Esophagus squamous epithelium (tissue), 5 donors: ENCODE measurements around the gene SLC7A6. TPM values are rescaled to one million over a fixed set of nuclear protein-coding genes. Genes with fewer than 3 reads are reported as not detected.

Source experiments
- DNase-seq: peaks from one replicate; lab custom pipeline; 2025; lab: John Stamatoyannopoulos, UW
- H3K27ac ChIP-seq, 4 donors: fragments of 200-600 bp; sonication (generic); one replicate each; pipeline ENCODE4 v1.5.1; 2016 to 2019; ENCODE audit warnings: mild to moderate bottlenecking in 1 of 4
- H3K27me3 ChIP-seq, 4 donors: fragments of 200-600 bp; sonication (generic); 1 replicate in 3 of 4; 2 replicates in 1 of 4; pipeline versions ENCODE4 v1.5.1 to v1.6.0; 2017 to 2021; ENCODE audit warnings: antibody characterized with exemption in 1 of 4
- H3K36me3 ChIP-seq, 3 donors: fragments of 200-600 bp; sonication (generic); one replicate each; pipeline ENCODE4 v1.5.1; 2016 to 2019
- H3K4me1 ChIP-seq, 3 donors: fragments of 200-600 bp; sonication (generic); one replicate each; pipeline ENCODE4 v1.5.1; 2017 to 2019
- H3K4me3 ChIP-seq, 4 donors: fragments of 200-600 bp; sonication (generic); 1 replicate in 3 of 4; 2 replicates in 1 of 4; pipeline ENCODE4 v1.5.1; 2016 to 2019; ENCODE audit warnings: mild to moderate bottlenecking in 2 of 4, moderate library complexity in 1 of 4
- H3K9me3 ChIP-seq, 3 donors: fragments of 200-600 bp; sonication (generic); one replicate each; pipeline ENCODE4 v1.5.1; 2016 to 2019
- POLR2A ChIP-seq, 4 donors: fragments of 450-650 bp; IDR thresholded peaks; one replicate each; pipeline ENCODE4 v1.6.1; 2017; ENCODE audit warnings: antibody characterized with exemption in 4 of 4, mild to moderate bottlenecking in 4 of 4, moderate library complexity in 3 of 4
- WGBS, 2 donors: methylation state at CpG; one replicate each; pipeline ENCODE4 v1.1.5; 2018; 5-methylcytosine and 5-hydroxymethylcytosine counted together
- intact Hi-C: fragments of 100-400 bp; cut with DNase I; formaldehyde crosslinking; loops from one replicate; pipeline ENCODE4 v1.15.0; 2022
- total RNA-seq, 4 donors: library from RNA; depleted of rRNA; stranded (reverse); fragments of >200 nt; gene quantifications; one replicate each; pipeline ENCODE4 v1.1.0, GENCODE V29; 2016
- TF ChIP-seq, protein P1 (sequence below), 6 experiments: fragments of 450-650 bp in 4 of 6; fragments of 200-600 bp in 2 of 6; sonication (generic) in 2 of 6; IDR thresholded peaks; one replicate each; pipeline ENCODE4 v1.5.1; 2016 to 2019; ENCODE audit warnings: antibody characterized with exemption in 6 of 6, mild to moderate bottlenecking in 4 of 6, moderate library complexity in 4 of 6
- donor health status: DM: yes; HTN: yes; CAD: no.

SLC7A6 gene
- total RNA-seq, 4 donors from 2014 or later, result 5.7 to 28.2 (median 7.9) TPM

DNA sequence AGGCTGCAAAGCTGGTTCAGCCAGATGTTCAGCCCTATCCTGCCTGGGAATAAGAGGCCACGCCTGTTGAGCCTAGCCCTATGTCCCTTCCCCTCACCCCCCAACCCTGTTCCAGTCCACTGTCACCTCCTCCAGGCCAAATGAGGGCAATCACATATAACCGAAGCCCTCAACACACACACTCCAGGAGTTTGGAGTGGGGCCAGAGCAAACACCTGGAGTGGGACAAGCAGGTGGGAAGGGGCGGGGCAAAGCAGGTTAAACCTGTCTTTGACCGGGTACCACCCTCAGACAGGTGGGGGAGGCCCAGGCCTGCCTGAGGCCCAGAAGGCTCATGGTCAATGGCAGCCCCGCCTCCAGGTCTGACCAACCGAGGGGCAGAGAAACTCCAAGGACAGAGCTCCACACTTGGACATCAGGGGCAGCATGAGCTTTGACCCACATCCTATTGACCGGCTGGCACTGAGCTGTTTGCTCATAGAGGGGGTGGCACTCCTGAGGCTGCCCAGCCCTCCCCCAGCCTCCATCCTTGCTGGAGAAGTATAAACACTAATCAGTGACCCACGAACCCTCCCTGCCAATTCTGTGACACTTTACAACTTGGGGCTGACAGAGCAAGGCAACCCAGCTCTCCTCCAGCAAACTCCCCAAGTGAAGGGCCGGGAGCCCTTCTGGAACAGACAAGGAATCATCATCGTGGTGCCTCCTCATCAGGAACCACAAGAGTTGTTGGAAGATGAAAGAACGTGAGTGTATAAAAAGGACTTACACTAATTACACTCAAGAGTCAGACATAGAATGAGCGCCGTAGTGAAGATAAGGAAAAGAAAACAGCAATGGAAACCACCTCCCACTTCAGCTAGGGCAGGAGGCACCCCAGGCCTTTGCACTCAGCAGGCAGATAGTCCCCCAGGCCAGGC, 29.9 kb upstream of the SLC7A6 start:
- TF ChIP-seq POLR2A (IDR thresholded peaks at IDR 0.05), result no peak
- TF ChIP-seq, protein P1, sequence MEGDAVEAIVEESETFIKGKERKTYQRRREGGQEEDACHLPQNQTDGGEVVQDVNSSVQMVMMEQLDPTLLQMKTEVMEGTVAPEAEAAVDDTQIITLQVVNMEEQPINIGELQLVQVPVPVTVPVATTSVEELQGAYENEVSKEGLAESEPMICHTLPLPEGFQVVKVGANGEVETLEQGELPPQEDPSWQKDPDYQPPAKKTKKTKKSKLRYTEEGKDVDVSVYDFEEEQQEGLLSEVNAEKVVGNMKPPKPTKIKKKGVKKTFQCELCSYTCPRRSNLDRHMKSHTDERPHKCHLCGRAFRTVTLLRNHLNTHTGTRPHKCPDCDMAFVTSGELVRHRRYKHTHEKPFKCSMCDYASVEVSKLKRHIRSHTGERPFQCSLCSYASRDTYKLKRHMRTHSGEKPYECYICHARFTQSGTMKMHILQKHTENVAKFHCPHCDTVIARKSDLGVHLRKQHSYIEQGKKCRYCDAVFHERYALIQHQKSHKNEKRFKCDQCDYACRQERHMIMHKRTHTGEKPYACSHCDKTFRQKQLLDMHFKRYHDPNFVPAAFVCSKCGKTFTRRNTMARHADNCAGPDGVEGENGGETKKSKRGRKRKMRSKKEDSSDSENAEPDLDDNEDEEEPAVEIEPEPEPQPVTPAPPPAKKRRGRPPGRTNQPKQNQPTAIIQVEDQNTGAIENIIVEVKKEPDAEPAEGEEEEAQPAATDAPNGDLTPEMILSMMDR (IDR thresholded peaks at IDR 0.05), result no peak
- H3K27me3 ChIP-seq, result no peaks in the 10 kb centered on the region
- WGBS, 2 donors, result 32 to 33% methylated on average over 7 to 8 of the region's 13 CpGs
- peaks cover 18 to 40% (median 19%) of the 10 kb centered on the region in 3 donors for H3K36me3 ChIP-seq
- DNase-seq, result no peak
- peak overlapping the region; percentile 89 to 98 (median 94) for H3K27ac ChIP-seq
- H3K9me3 ChIP-seq, result no peaks in the 10 kb centered on the region
- H3K4me1 ChIP-seq, result peaks cover 14 to 70% (median 16%) of the 10 kb centered on the region in 3 donors
- intact Hi-C loops, result loop anchor here (10.0 kb wide), 1 partner anchor 150 kb away; the partner anchor contains the start of gene NFATC3
- H3K4me3 ChIP-seq, result peak overlapping the region; percentile 62 to 76 (median 70)

DNA sequence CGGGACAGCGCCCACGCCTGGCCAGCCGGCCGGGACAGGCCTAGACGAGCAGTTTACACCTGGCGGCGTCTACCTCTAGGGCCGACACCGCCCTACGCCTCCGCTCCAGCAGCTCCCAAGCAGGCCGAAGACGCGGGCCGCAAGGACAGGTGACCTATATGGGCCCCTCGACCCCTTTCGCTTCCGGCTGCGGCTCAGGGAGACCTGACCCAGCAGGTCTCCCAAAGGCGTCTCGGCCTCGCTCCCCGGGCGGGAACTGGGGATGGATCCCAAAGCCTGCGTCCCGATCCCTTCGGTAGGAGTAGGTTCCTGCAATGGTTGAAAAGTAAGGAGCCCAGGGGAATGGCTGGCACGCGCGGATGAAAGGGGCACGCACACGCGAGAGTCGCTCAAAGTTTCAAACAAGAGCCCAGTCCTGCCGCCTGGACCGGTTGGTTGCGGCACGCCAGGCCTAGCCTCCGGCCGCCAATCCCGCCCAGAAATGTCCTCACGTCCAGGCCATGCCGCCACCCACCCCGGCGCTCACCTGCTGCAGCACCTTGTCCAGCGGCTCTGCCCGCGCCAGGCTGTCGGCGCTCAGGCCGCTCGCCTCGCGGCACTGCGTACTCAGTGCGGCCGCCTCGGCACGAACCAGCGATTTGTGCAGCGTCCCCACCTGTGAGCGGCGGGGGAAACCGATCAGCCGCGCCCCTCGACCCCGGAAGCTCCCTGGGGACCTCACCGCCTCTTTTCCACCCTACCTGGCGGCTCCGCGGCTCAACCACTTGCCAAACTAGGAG, 29.0 kb upstream of the SLC7A6 start:
- 39% methylated on average over 37 of the region's 73 CpGs; no CpG with 5 or more reads in 1 of the 2 donors for WGBS, 2 donors
- Histone ChIP-seq H3K36me3 (peaks cover 10 to 31% (median 11%) of the 10 kb centered on the region in 3 donors), H3K27ac (peak overlapping the region; percentile 89 to 98 (median 94)), H3K4me3 (peak overlapping the region; percentile 62 to 76 (median 70)), H3K4me1 (peaks cover 20 to 76% (median 22%) of the 10 kb centered on the region in 3 donors), H3K27me3 (no peaks in the 10 kb centered on the region), H3K9me3 (no peaks in the 10 kb centered on the region)
- TF ChIP-seq, protein P1 (IDR thresholded peaks at IDR 0.05), result peak in 2 of 6 experiments; percentile 14 to 30
- peak in 1 of 4 donors; percentile 11 for TF ChIP-seq POLR2A (IDR thresholded peaks at IDR 0.05)
- DNase-seq, result no peak
- intact Hi-C loops, result loop anchor here (10.0 kb wide), 1 partner anchor 150 kb away; the partner anchor contains the start of gene NFATC3

DNA sequence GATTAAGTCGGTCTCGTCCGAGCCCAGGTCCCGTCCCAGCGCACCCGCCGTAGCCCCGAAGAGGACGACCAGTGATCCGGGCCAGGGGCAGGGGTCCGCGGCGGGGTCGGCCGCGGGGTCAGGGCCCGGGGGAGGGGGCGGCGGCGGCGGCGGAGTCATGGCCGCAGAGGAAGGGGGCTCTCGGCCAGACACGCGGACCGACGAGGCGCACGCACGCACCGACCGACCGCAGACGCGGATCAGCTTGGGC, 28.5 kb upstream of the SLC7A6 start, which contains the start of gene ESRP2:
Gene ESRP2 (minus strand): TSS at position 241 of the 250 bp plus-strand sequence. CDS start 82 bp downstream, at position 159.
- no peak for DNase-seq
- peaks cover 20 to 77% (median 22%) of the 10 kb centered on the region in 3 donors for H3K4me1 ChIP-seq
- intact Hi-C loops, result loop anchor here (10.0 kb wide), 1 partner anchor 151 kb away; the partner anchor contains the start of gene NFATC3
- H3K27me3 ChIP-seq, result no peaks in the 10 kb centered on the region
- peak within 1 kb of the TSS; percentile 89 to 98 (median 94) for H3K27ac ChIP-seq
- H3K9me3 ChIP-seq, result no peaks in the 10 kb centered on the region
- TF ChIP-seq, protein P1 (IDR thresholded peaks at IDR 0.05), result no peak
- no peak for TF ChIP-seq POLR2A (IDR thresholded peaks at IDR 0.05)
- WGBS, 2 donors, result no CpG with 5 or more reads among the region's 36 CpGs
- peak within 1 kb of the TSS; percentile 62 to 76 (median 70) for H3K4me3 ChIP-seq
- H3K36me3 ChIP-seq, result peaks cover 5 to 26% (median 7%) of the 10 kb centered on the region in 3 donors

DNA sequence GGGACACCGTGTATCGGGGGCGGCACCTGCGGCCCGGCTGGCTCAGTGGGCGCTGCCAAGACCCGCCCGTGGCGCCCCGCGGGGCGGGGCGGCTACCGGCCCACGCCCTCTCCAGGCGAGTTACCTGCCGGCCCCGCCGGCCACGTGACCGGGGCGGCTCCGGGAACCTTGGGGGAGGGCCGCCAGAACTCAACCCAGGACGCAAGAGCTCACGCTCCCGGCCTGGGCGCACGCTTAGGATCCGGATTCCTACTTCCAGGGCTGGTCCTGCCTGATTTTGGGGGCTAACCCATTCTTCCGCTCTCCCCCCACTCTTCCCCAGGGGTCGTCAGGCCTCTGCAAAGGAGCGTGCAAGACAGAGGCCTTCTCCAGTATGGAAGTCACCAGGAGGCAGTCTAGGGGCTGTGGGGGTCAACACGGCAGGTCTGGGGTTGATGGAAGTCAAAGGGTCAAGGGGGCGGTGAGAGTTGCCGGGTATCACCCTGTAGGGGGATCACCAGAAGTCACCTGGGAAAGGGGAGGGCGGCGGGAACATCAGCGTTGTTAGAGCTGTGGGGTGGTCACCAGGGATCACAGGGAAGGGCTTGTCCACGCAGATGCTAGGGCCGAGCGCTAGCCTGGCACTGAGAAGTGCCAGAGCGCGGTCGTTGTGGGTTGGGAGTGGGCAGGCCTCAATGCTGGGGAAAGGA, 28.0 kb upstream of the SLC7A6 start:
- TF ChIP-seq, protein P1 (IDR thresholded peaks at IDR 0.05), result no peak
- peak in 3 of 4 donors; percentile 39 to 82 (median 52) for TF ChIP-seq POLR2A (IDR thresholded peaks at IDR 0.05)
- intact Hi-C loops, result loop anchor here (10.0 kb wide), 1 partner anchor 151 kb away; the partner anchor contains the start of gene NFATC3

More for the DNA sequence above, 28.0 kb upstream of the SLC7A6 start:
- peak overlapping the region; percentile 88 to 98 (median 92) for H3K27ac ChIP-seq
- DNase-seq, result no peak
- H3K27me3 ChIP-seq, result no peaks in the 10 kb centered on the region
- H3K9me3 ChIP-seq, result no peaks in the 10 kb centered on the region
- WGBS, 2 donors, result 19 to 33% methylated on average over 6 to 11 of the region's 45 CpGs
- peaks cover 20 to 77% (median 22%) of the 10 kb centered on the region in 3 donors for H3K4me1 ChIP-seq
- H3K36me3 ChIP-seq, result peaks cover under 1 to 21% (median 2%) of the 10 kb centered on the region in 3 donors
- H3K4me3 ChIP-seq, result peak overlapping the region; percentile 62 to 76 (median 70)
